AG04450 (cell line): ENCODE data around the gene CNTFR. TPM values are rescaled to one million over a fixed set of nuclear protein-coding genes. Genes with fewer than 3 reads are reported as not detected.

Experiments
- CTCF ChIA-PET: fragments of 300-600, 350-600 bp; formaldehyde crosslinking; extraction: SDS; loops from one replicate; lab custom pipeline; 2022; ENCODE audit warnings: antibody characterized with exemption, inconsistent platforms; lab: Charles Lee
- POLR2A ChIA-PET: fragments of 350-600 bp; formaldehyde crosslinking; extraction: SDS; loops from one replicate; lab custom pipeline; 2021; ENCODE audit warnings: antibody characterized with exemption, inconsistent platforms; lab: Yijun Ruan, JAX
- DNase-seq: peaks from one replicate; pipeline ENCODE4 v3.0.0-alpha.2; 2011; ENCODE audit warnings: low read depth, low spot score
- H3K27ac ChIP-seq: one replicate; pipeline ENCODE4 v1.5.1; 2012; ENCODE audit warnings: low read depth, low read length, control low read depth
- H3K27me3 ChIP-seq: one replicate; pipeline ENCODE4 v1.6.0; 2012; ENCODE audit warnings: low read length; ENCODE audit not compliant: control insufficient read depth, insufficient read depth
- H3K4me3 ChIP-seq: 2 replicates; pipeline ENCODE4 v1.5.1; 2011; ENCODE audit warnings: mild to moderate bottlenecking, low read depth, low read length, control low read depth
- H3K9me3 ChIP-seq: 2 replicates; pipeline ENCODE4 v1.5.1; 2012; ENCODE audit warnings: low read length; ENCODE audit not compliant: control insufficient read depth, insufficient read depth
- polyA plus RNA-seq: library from polyadenylated mRNA; depleted of rRNA; stranded (reverse); fragments of >200 nt; gene quantifications from 2 replicates; pipeline ENCODE4 v1.2.3, GENCODE V29; 2011
- TF ChIP-seq, protein P1 (sequence below): IDR thresholded peaks from 2 replicates; pipeline ENCODE4 v1.5.1; 2011; ENCODE audit warnings: low read depth, low read length, control low read depth, inconsistent platforms

The CNTFR gene
- polyA plus RNA-seq, 1 experiment: not detected

DNA sequence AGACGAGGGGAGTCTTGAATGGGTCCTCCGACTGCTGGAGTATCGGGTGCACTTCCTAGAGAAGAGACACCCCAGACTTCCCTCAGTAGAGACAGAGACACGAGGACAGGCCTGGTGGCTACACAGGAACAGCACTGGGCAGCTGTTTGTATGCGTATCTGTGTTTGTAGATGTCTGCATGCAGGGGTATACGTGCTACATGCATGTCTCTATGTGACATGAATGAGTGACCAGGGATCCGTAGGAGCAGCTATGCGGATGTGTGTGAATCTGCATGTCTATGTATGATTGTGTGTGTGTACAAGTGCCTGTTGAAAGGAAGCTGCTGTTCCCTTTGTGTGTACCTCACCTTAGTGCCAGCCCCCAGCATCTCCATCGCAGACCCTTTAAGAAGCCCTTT is 31.2 kb downstream of the CNTFR start:
- ChIA-PET POLR2A (no interaction called here), CTCF (interaction anchor here (0.9 to 1.3 kb wide), 4 partner anchors 11 to 57 kb away, joined by 3 to 4 read pairs (median 3); no protein-coding TSS in a partner anchor)
- DNase-seq: no peak
- TF ChIP-seq, protein P1, sequence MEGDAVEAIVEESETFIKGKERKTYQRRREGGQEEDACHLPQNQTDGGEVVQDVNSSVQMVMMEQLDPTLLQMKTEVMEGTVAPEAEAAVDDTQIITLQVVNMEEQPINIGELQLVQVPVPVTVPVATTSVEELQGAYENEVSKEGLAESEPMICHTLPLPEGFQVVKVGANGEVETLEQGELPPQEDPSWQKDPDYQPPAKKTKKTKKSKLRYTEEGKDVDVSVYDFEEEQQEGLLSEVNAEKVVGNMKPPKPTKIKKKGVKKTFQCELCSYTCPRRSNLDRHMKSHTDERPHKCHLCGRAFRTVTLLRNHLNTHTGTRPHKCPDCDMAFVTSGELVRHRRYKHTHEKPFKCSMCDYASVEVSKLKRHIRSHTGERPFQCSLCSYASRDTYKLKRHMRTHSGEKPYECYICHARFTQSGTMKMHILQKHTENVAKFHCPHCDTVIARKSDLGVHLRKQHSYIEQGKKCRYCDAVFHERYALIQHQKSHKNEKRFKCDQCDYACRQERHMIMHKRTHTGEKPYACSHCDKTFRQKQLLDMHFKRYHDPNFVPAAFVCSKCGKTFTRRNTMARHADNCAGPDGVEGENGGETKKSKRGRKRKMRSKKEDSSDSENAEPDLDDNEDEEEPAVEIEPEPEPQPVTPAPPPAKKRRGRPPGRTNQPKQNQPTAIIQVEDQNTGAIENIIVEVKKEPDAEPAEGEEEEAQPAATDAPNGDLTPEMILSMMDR: no peak
- Histone ChIP-seq H3K27me3 (peaks cover 52% of the 10 kb centered on the region), H3K4me3 (no peak overlapping the region), H3K9me3 (peaks cover 3% of the 10 kb centered on the region), H3K27ac (no peak overlapping the region)

DNA sequence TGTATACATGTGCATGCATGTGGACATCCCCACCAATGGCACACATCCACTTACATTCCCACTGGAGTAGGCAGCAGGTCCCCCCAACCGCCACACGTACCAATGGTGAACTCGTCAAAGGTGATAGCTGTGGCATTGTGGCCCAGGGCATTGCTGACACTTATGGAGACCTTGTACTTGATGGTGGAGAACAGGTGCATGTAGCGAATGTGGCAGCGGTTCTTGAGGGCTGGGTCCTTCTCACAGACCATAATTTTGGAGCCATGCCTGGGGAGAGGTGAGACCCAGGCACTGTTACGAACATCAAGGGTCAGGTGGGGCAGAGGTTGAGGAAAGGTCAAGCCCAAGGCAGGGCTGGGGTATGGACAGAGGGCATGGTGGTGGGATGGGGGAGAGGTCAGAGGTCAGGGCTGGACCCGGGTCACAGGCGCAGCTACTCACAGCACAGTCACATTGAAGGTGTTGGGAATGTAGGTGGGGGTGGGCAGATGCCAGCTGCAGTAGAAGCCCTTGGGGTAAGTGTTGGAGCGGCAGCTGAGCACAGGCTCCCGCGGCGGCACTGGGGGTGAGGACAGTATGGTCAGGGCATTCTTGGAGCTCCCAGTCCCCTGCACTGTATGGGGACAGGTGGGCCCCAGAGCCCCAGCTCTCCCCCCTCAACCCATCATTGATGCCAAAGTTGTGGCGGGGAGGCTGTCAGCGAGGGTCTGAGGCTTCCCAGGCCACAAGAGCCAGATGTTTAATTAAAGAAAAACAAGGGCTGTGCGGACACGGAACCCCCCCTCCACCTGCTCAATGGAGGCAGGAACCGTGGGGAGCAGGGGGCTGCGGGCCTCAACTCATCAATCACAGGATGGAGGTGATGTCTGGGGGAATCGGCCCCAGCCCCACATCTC is 31.9 kb downstream of the CNTFR start:
- DNase-seq: no peak
- POLR2A ChIA-PET: no interaction called here
- Histone ChIP-seq H3K27me3 (peaks cover 53% of the 10 kb centered on the region), H3K9me3 (peaks cover 3% of the 10 kb centered on the region), H3K27ac (no peak overlapping the region), H3K4me3 (no peak overlapping the region)
- TF ChIP-seq, protein P1: no peak
- CTCF ChIA-PET: interaction anchor here (0.9 to 1.3 kb wide), 2 partner anchors 11 to 56 kb away, joined by 3 read pairs; no protein-coding TSS in a partner anchor

DNA sequence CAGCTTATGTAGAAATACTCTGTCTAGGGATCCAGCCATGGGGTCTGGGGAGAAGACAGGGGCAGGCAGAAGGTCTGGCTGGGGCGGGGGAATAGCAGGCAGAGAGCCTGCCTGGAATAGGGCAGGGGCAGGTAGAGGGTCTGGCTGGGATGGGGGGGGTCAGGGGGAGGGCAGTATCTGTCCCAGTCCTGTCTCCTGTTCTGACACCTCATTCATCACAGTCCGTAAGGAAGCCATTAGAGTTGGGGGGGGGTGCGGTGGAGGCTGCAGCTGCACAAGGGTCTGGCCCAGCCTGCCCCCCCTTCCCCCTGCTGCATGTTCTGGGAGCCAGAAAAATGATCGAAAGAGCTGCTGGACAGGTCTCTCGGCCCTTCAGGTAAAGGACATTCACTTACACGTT is 32.6 kb downstream of the CNTFR start:
- DNase-seq: no peak
- Histone ChIP-seq H3K9me3 (peaks cover 1% of the 10 kb centered on the region), H3K27ac (no peak overlapping the region), H3K27me3 (peaks cover 53% of the 10 kb centered on the region), H3K4me3 (no peak overlapping the region)
- ChIA-PET POLR2A (no interaction called here), CTCF (interaction anchor here (2.3 kb wide), 1 partner anchor 35 kb away, joined by 10 read pairs; no protein-coding TSS in a partner anchor)
- TF ChIP-seq, protein P1: no peak

DNA sequence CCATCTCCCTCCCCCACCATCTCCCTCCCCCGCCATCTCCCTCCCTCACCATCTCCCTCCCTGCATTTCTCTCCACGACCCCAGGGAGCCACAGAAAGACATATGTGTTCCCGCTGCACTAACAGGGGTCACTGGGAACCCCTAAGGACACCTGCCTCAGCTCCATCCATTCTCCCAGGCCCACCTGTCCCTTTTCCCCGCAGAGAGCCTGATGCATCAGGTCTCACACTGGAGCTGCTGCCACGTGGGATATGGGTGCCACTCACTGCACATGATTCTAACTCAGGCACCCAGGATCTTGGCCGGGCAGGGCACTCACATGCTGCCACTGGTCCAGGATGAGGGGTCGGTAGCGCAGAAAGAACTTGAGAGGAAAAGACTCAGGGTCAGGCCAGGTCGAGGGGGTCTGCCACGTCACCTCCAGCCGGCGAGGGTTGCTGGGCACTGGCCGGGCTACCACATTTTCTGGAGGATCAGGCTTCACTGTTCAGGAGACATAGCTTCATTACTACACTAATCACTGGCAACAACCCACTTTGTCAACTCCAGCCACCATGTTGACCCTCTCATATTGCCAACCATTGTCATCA is 33.5 kb downstream of the CNTFR start:
- H3K4me3 ChIP-seq: no peak overlapping the region
- POLR2A ChIA-PET: no interaction called here
- H3K9me3 ChIP-seq: no peaks in the 10 kb centered on the region; the same call in 1 of the 2 replicates
- CTCF ChIA-PET: interaction anchor here (2.3 kb wide), 1 partner anchor 35 kb away, joined by 10 read pairs; no protein-coding TSS in a partner anchor
- H3K27ac ChIP-seq: no peak overlapping the region
- no peak for DNase-seq
- peaks cover 53% of the 10 kb centered on the region for H3K27me3 ChIP-seq
- TF ChIP-seq, protein P1: no peak
